Smooth muscle cell (in vitro differentiated cells): ENCODE results near the gene C17orf50. TPM values are rescaled to one million over a fixed set of nuclear protein-coding genes. Genes with fewer than 3 reads are reported as not detected.

Experiments
- DNase-seq: peaks from one replicate; lab custom pipeline; 2025; ENCODE audit not compliant: unreplicated experiment; lab: John Stamatoyannopoulos, UW
- H2AFZ ChIP-seq: fragments of 200-600 bp; sonication (generic); 2 replicates; pipeline ENCODE4 v1.6.0; 2016; ENCODE audit warnings: antibody characterized with exemption, low read depth, mild to moderate bottlenecking
- H3F3A ChIP-seq: fragments of 200-600 bp; sonication (generic); 2 replicates; pipeline ENCODE4 v1.6.0; 2017; ENCODE audit warnings: antibody characterized with exemption, low read depth
- H3K27ac ChIP-seq: fragments of 200-600 bp; sonication (generic); 2 replicates; pipeline ENCODE4 v1.5.1; 2016; ENCODE audit warnings: low read depth, mild to moderate bottlenecking
- H3K27me3 ChIP-seq: fragments of 200-600 bp; sonication (generic); 2 replicates; pipeline ENCODE4 v1.6.1; 2016; ENCODE audit warnings: low read depth, mild to moderate bottlenecking
- H3K36me3 ChIP-seq: fragments of 200-600 bp; sonication (generic); 2 replicates; pipeline ENCODE4 v1.5.1; 2016; ENCODE audit warnings: low read depth
- H3K4me1 ChIP-seq: fragments of 200-600 bp; sonication (generic); 2 replicates; pipeline ENCODE4 v1.5.1; 2016; ENCODE audit warnings: low read depth
- H3K4me2 ChIP-seq: fragments of 200-600 bp; sonication (generic); 2 replicates; pipeline ENCODE4 v1.6.0; 2016; ENCODE audit warnings: mild to moderate bottlenecking
- H3K4me3 ChIP-seq: fragments of 200-600 bp; sonication (generic); 2 replicates; pipeline ENCODE4 v1.5.1; 2016; ENCODE audit warnings: mild to moderate bottlenecking
- H3K79me2 ChIP-seq: fragments of 200-600 bp; sonication (generic); 2 replicates; pipeline ENCODE4 v1.6.0; 2016; ENCODE audit warnings: low read depth, mild to moderate bottlenecking
- H3K9ac ChIP-seq: fragments of 200-600 bp; sonication (generic); 2 replicates; pipeline ENCODE4 v1.6.0; 2016; ENCODE audit warnings: low read depth
- H3K9me3 ChIP-seq: fragments of 200-600 bp; sonication (generic); replicated peaks from 2 replicates; pipeline ENCODE4 v1.5.1; 2016; ENCODE audit warnings: low read depth
- H4K20me1 ChIP-seq: fragments of 200-600 bp; sonication (generic); 2 replicates; pipeline ENCODE4 v1.6.0; 2016; ENCODE audit warnings: low read depth
- WGBS: methylation state at CpG from one replicate; pipeline ENCODE4 v1.1.7; 2016; ENCODE audit warnings: low lambda C conversion rate; 5-methylcytosine and 5-hydroxymethylcytosine counted together
- polyA plus RNA-seq: library from polyadenylated mRNA; unstranded; fragments of >200 nt; fragmentation: Nextera tagmentation; extraction: Ambion mirVana; gene quantifications from 2 replicates; pipeline ENCODE4 v1.2.1, GENCODE V29; 2016
- total RNA-seq: library from RNA; depleted of rRNA; stranded (reverse); fragments of >200 nt; gene quantifications from 2 replicates; pipeline ENCODE4 v1.2.3, GENCODE V29; 2014
- TF ChIP-seq, protein P1 (sequence below): fragments of 200-600 bp; sonication (generic); IDR thresholded peaks from 2 replicates; pipeline ENCODE4 v1.5.1; 2017; ENCODE audit warnings: borderline replicate concordance, mild to moderate bottlenecking, antibody characterized with exemption; ENCODE audit not compliant: insufficient read depth, poor library complexity, severe bottlenecking

C17orf50 gene
- total and polyA plus RNA-seq, 2 experiments from 2014 or later = 0.33 TPM; not detected in 1

DNA sequence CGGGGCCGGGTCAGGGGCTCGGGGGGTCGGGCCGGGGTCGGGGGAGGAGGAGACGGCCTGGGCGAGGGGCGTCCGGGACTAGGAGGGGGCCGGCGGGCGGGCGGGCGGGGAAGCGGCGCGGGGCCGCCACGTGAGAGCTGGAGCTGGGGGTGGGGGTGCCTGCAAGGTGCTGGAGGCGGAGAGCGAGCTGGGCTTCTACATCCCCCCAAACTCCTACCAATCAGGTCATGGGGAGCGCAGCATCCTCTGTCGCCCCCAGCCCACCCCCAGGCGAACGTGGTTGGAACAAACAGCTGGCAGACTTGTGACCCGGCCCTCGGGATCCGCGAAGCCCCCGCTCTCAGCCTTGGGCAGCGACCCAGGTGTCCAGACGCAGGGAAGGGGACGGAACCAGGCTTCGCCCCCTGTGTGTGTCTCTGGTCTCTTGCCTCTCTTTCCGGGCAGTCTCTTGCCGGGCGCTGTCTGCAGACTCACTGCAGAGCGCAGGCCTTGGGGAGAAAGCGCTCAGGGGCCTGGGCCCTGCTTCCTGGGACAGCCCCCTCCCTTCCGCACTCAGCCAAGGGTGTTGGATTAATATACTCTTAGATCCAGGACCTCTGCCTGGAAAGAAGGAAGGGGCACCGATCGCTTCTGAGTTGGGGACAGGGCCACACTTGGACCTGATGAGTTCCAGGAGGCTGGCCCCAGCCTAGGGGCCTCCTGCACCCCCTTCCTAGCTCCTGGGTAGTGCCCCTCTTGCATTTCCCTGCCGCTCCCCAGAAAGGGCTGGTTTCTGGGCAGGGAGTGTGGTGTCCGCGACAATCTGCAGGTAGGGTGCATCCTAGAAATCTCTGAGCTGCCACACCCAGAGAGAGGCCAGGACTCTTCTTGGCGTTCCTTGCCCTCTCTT is 28.5 kb upstream of the C17orf50 start:
- Histone ChIP-seq H3K27ac (no peak overlapping the region), H3K4me3 (peak overlapping the region; percentile 89), H3K4me2 (peak overlapping the region; percentile 96), H3K4me1 (peaks cover 21% of the 10 kb centered on the region), H3K9me3 (no peaks in the 10 kb centered on the region), H3K36me3 (no peaks in the 10 kb centered on the region), H3K79me2 (no peaks in the 10 kb centered on the region), H4K20me1 (peaks cover 1% of the 10 kb centered on the region), H3K9ac (peak overlapping the region; percentile 51), H2AFZ (peak overlapping the region; percentile 24), H3F3A (peaks cover 6% of the 10 kb centered on the region), H3K27me3 (no peaks in the 10 kb centered on the region)
- WGBS = 8% methylated on average over 39 of the region's 47 CpGs
- TF ChIP-seq, protein P1, sequence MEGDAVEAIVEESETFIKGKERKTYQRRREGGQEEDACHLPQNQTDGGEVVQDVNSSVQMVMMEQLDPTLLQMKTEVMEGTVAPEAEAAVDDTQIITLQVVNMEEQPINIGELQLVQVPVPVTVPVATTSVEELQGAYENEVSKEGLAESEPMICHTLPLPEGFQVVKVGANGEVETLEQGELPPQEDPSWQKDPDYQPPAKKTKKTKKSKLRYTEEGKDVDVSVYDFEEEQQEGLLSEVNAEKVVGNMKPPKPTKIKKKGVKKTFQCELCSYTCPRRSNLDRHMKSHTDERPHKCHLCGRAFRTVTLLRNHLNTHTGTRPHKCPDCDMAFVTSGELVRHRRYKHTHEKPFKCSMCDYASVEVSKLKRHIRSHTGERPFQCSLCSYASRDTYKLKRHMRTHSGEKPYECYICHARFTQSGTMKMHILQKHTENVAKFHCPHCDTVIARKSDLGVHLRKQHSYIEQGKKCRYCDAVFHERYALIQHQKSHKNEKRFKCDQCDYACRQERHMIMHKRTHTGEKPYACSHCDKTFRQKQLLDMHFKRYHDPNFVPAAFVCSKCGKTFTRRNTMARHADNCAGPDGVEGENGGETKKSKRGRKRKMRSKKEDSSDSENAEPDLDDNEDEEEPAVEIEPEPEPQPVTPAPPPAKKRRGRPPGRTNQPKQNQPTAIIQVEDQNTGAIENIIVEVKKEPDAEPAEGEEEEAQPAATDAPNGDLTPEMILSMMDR = no peak
- no peak for DNase-seq

DNA sequence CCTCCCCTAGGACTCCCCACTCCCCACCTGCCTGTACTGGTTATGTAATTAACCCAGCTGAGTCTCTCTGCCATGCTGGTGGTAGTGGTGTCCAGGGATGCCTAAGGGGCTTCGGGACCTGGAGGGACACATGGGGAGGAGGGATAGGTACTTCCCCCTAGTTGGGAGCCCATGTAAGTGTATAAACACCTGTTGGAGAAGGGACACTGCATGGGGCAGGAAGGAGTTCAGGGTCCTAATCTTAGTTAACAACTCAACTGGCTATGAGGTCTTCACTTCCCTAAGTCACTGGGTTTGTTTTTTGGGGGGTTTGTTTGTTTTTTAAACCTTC is 27.9 kb upstream of the C17orf50 start:
- peaks cover 18% of the 10 kb centered on the region for H3K4me1 ChIP-seq
- H3K4me3 ChIP-seq = no peak overlapping the region
- no peak overlapping the region for H2AFZ ChIP-seq
- 74% methylated on average over 1 of the region's 1 CpG for WGBS
- H3K9me3 ChIP-seq = no peaks in the 10 kb centered on the region
- H3K4me2 ChIP-seq = peak overlapping the region; percentile 96
- H3K9ac ChIP-seq = no peak overlapping the region
- H4K20me1 ChIP-seq = no peaks in the 10 kb centered on the region
- no peaks in the 10 kb centered on the region for H3K27me3 ChIP-seq
- H3K79me2 ChIP-seq = no peaks in the 10 kb centered on the region
- H3F3A ChIP-seq = peaks cover 1% of the 10 kb centered on the region
- no peak for DNase-seq
- H3K27ac ChIP-seq = no peak overlapping the region
- no peaks in the 10 kb centered on the region for H3K36me3 ChIP-seq
- TF ChIP-seq, protein P1 = no peak

DNA sequence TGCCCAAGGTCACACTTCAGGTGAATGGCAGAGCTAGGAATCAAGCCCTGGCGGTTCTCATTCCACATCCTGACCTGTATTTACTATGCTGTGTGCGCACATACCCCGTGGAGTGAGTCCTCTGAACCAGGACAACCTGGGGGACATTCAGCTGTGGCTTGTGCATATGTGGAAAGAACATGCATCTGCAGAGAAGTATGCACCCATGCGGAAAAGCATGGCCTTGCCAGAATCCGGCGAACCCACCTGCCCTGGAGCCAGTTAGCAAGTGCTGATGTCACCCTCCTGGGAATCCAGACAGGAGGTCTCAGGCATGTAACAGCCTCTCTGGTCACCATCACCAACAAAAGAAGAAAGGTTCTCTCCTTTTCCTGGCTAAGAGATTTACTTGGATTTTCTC is 27.3 kb upstream of the C17orf50 start:
- WGBS = 85% methylated on average over 6 of the region's 6 CpGs

More for the DNA sequence above, 27.3 kb upstream of the C17orf50 start:
- no peak overlapping the region for H3K4me3 ChIP-seq
- H3F3A ChIP-seq = no peaks in the 10 kb centered on the region
- no peaks in the 10 kb centered on the region for H3K27me3 ChIP-seq
- TF ChIP-seq, protein P1 = no peak
- no peak overlapping the region for H2AFZ ChIP-seq
- DNase-seq = no peak
- H3K4me2 ChIP-seq = no peak overlapping the region
- no peaks in the 10 kb centered on the region for H3K9me3 ChIP-seq
- no peaks in the 10 kb centered on the region for H3K36me3 ChIP-seq
- peaks cover 18% of the 10 kb centered on the region for H3K4me1 ChIP-seq
- H3K27ac ChIP-seq = no peak overlapping the region
- no peak overlapping the region for H3K9ac ChIP-seq
- H4K20me1 ChIP-seq = no peaks in the 10 kb centered on the region
- H3K79me2 ChIP-seq = no peaks in the 10 kb centered on the region
